Urothelium cell line (cell line): Measurements from ENCODE around the gene DHX9.

ENCODE experiments used
- DNase-seq: peaks from one replicate; pipeline ENCODE4 v3.0.0; 2011; ENCODE audit warnings: low spot score, mixed read lengths
- FAIRE-seq: peaks from 2 replicates; lab custom pipeline; 2011; peaks lifted over from hg19 to GRCh38; lab: Jason Lieb, UNC

The DHX9 gene

GRCh38 chr1:182835806-182836205 is 3.3 kb upstream of the DHX9 start:
- FAIRE-seq = no peak
- no peak for DNase-seq

- FAIRE-seq = no peak
- DNase-seq = peak; percentile 6
Measured at GRCh38 chr1:182841368-182841988, 2.3 kb downstream of the DHX9 start.

- FAIRE-seq = no peak
- no peak for DNase-seq
Measured at GRCh38 chr1:182842265-182842664, 3.1 kb downstream of the DHX9 start.

- FAIRE-seq (no peak), DNase-seq (no peak)
Measured at GRCh38 chr1:182845379-182845778, 6.2 kb downstream of the DHX9 start.

- FAIRE-seq = no peak
- no peak for DNase-seq
Measured at GRCh38 chr1:182845894-182846293, 6.7 kb downstream of the DHX9 start.

DNA sequence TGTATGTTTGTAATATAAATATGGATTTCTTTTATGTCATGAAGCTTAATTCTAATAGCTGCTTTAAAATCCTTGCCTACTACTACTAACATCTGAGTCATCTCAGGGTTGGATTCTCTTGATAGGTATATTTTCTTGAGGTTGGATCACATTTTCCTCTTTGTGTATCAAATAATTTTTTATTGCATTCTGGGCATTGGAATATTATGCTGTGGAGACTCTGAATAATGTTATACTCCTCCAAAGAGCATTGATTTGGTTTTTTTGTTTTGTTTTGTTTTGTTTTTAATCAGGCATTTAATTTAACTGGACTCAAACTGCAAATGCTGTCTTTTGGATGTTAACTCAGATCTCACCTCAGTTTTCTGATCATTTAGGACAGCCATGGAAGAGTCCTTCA is 8.0 kb downstream of the DHX9 start:
- FAIRE-seq = no peak
- DNase-seq = no peak

DNA sequence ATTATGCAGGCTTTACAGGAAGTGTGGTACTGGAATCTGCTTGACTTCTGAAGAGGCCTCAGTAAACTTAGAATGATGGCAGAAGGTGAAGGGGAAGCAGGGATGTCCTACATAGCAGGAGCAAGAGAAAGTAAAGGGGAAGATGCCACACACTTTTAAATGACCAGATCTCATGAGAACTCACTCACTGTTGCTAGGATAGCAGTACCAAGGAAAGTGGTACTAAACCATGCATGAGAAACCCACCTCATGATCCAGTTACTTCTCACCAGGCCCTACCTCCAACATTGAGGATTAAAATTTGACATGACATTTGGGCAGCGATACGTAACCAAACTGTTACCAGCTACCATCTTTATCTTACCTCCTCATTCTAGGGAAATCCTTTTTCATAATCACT is 9.6 kb downstream of the DHX9 start:
- DNase-seq (no peak), FAIRE-seq (no peak)

DNA sequence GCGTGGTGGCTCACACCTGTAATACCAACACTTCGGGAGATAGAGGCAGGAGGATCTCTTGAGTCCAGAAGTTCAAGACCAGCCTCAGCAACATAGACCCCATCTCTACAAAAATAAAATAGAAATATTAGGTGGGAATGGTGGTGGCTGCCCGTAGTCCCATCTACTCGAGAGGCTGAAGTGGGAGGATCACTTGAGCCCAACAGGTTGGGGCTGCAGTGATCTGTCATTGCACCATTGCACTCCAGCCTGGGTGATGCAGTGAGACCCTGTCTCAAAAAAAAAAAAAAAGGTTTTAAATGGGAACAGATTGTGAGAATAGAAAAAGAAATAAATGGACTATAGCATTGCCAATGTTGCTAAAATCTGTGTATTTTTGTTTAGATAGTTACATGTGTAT is 11.2 kb downstream of the DHX9 start:
- no peak for FAIRE-seq
- no peak for DNase-seq

DNA sequence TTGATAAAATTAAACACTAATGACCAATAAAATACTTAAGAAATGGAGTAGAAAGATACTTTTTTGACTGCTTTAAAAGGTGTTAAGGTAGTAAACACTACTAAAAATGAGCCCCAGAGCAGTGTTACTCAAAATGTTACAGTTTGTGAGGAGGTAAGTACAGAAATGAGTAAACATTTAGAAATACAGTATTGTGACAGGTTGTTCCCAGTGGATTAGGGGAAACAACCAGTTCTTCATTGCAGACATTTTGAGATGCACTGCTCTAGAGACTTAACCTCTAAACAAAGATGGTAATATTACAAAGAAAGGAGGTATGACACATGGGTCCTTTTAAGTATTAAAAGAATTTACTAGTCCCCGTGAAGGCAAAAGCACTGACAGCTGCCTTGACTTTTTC is 12.7 kb downstream of the DHX9 start:
- FAIRE-seq = no peak

GRCh38 chr1:182855911-182856310 is 16.8 kb downstream of the DHX9 start:
- FAIRE-seq (no peak), DNase-seq (no peak)

More for the DNA sequence above, 12.7 kb downstream of the DHX9 start:
- no peak for DNase-seq

DNA sequence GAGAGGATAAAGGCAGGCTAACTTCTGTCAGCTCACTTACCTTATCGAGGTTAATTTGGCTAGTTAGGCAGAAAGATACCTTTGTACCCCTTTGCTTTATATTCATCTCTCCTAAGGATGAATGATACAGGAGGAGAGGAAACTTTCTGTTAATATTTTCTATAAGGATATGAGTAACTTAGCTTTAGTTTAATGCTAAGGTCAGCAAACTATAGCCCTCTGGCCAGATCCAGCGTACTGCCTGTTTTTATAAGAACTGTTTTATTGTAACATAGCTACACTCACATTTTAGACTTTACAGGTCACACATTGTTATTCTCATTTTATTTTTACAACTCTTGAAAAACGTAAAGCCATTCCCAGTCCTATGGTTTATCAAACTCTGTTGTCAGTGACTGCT is 18.1 kb downstream of the DHX9 start:
- FAIRE-seq (no peak), DNase-seq (no peak)

DNA sequence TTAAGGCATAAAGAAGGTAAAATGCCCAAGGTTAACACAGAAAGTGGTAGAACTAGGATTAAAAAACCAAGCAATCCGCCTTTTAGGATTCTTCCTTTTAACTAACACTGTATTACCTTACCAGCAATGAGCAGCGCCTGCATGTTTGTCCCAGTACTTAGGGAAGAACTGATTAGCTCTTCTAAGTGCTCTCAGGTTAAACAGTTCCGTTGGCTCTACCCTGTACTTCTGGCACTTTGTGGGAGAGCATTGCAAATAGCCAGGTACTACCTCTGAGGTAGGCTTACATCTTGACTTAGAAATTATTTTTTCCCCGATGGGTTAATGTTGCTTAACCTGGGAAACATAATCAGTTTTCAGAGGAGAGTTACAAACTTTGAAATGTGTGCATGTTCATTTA is 21.5 kb downstream of the DHX9 start:
- DNase-seq = no peak
- FAIRE-seq = no peak

- FAIRE-seq (no peak), DNase-seq (no peak)
Measured at GRCh38 chr1:182861994-182862393, 22.8 kb downstream of the DHX9 start.

GRCh38 chr1:182862827-182863226 is 23.7 kb downstream of the DHX9 start:
- no peak for FAIRE-seq

DNA sequence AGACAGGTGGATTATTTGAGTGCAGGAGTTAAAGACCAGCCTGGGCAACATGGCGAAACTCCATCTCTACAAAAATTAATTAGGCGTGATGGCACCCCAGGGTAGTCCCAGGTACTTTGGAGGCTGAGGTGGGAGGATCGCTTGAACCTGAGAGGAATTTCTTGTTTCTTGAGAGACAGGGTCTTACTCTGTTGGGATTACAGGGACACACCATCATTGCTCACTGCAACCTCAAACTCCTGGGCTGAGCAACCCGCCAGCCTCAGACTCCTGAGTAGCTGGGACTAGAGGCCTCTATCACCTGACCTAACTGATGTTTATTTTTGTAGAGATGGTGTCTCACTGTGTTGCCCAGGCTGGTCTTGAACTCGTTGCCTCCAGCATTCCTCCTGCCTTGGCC is 24.8 kb downstream of the DHX9 start:
- FAIRE-seq = no peak
- no peak for DNase-seq

More at GRCh38 chr1:182862827-182863226, 23.7 kb downstream of the DHX9 start:
- DNase-seq = no peak

DNA sequence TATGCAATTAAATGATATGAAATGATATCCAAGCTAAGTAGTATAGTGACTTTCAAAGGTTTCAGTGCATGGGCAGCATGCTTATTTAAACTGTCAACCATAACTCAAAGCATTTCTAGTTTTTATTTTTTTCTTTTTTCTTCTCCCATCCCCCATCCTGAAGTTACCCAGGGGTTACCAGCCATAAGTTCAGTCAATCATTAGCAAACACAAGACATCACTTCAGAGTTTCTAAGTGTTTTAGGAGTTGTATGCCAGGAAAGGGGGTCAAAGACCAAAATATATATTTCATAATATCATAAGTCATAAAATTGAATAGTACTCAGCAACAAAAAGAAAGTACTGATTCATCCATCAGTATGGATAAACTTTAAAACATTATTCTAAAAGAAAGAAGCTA is 28.7 kb downstream of the DHX9 start:
- FAIRE-seq = no peak
- no peak for DNase-seq

DNA sequence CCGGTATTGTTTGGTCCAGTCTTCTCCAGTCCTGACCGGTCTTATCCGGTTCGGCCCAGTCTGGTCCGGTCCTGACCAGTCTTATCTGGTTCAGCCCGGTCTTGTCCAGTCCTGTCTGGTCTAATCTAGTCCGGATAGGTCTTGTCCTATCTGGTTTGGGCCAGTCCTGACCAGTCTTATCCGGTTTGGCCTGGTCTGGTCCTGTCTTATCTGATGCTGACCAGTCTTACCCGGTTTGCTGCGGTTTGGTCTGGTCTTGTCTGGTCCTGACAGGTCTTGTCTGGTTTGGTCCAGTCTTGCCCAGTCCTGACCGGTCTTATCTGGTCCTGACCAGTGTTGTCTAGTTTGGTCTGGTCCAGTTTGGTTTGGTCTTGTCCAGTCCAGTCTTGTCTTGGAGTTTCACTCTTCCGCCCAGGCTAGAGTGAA is 30.1 kb downstream of the DHX9 start:
- DNase-seq = no peak
- no peak for FAIRE-seq

DNA sequence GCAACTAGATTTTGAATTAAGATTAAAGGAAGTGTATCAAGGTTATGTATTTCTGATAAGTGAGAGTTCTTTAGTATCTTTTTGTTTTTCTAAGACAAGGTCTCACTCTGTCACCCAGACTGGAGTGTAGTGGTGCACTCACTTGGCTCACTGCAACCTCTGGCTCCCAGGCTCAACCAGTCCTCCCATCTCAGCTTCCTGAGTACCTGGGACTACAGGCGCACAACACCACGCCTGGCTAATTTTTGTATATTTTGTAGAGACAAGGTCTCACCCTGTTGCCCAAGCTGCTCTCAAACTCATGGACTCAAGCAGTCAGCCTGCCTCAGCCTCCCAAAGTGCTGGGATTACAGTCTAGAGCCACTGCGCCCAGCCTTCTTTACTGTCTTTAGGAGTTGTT is 33.7 kb downstream of the DHX9 start:
- DNase-seq = no peak

GRCh38 chr1:182875889-182876288 is 36.7 kb downstream of the DHX9 start:
- DNase-seq (no peak), FAIRE-seq (no peak)

More for the DNA sequence above, 33.7 kb downstream of the DHX9 start:
- no peak for FAIRE-seq

GRCh38 chr1:182877331-182877730 is 38.2 kb downstream of the DHX9 start:
- FAIRE-seq (no peak), DNase-seq (no peak)

GRCh38 chr1:182877842-182878241 is 38.7 kb downstream of the DHX9 start:
- DNase-seq (no peak), FAIRE-seq (no peak)

- DNase-seq = no peak
- no peak for FAIRE-seq
Measured at GRCh38 chr1:182884872-182885271, 45.7 kb downstream of the DHX9 start.

GRCh38 chr1:182885591-182885990 is 46.4 kb downstream of the DHX9 start:
- DNase-seq (no peak), FAIRE-seq (no peak)
